ENCODE results near the gene ZNF628. TPM values are rescaled to one million over a fixed set of nuclear protein-coding genes. Genes with fewer than 3 reads are reported as not detected.

ZNF628 gene
- polyA plus RNA-seq, 1 experiment, result 0.12 TPM

- Histone ChIP-seq H3K9me3 (ENCODE audit: control insufficient read depth, insufficient read depth, low read length) (no peaks in the 10 kb centered on the region; the same call in 1 of the 2 replicates), H3K4me3 (ENCODE audit: low read depth, low read length) (peak within 1 kb of the TSS; percentile 77), H3K27me3 (ENCODE audit: control insufficient read depth, insufficient read depth, low read length) (no peaks in the 10 kb centered on the region), H3K27ac (ENCODE audit: low read depth, low read length) (peak within 1 kb of the TSS; percentile 96)
- DNase-seq (ENCODE audit: low read depth, low spot score), result no peak
- TF ChIP-seq CTCF (IDR thresholded peaks at IDR 0.05; ENCODE audit: low read depth, low read length), result no peak
- CTCF ChIA-PET, result interaction anchor here (0.9 to 6.4 kb wide), 3 partner anchors 12 to 21 kb away, joined by 3 to 67 read pairs (median 42); partner anchors contain the start of gene ZNF628
- POLR2A ChIA-PET, result interaction anchor here (0.6 to 2.5 kb wide), 8 partner anchors 11 to 111 kb away, joined by 3 to 21 read pairs (median 6); partner anchors contain the start of genes FIZ1, ISOC2, UBE2S and ZNF628
These were observed 11.7 kb downstream of the ZNF628 start, which contains the start of gene SSC5D for GRCh38 chr19:55487924-55488687. SSC5D (plus strand) TSS chr19:55488436; CDS start chr19:55488590, 154 bp downstream.

- no peak for TF ChIP-seq CTCF (IDR thresholded peaks at IDR 0.05; ENCODE audit: low read depth, low read length)
- peak overlapping the region; percentile 7; the same call in 1 of the 2 replicates for H3K4me3 ChIP-seq (ENCODE audit: low read depth, low read length)
- CTCF ChIA-PET, result interaction anchor here (1.2 to 7.6 kb wide), 4 partner anchors 9 to 22 kb away, joined by 3 to 67 read pairs (median 52); no protein-coding TSS in a partner anchor
- POLR2A ChIA-PET, result interaction anchor here (0.6 to 1.1 kb wide), 2 partner anchors 13 to 91 kb away, joined by 4 to 6 read pairs; partner anchors contain the start of gene ZNF628
- H3K27me3 ChIP-seq (ENCODE audit: control insufficient read depth, insufficient read depth, low read length), result no peaks in the 10 kb centered on the region
- DNase-seq (ENCODE audit: low read depth, low spot score), result no peak
- no peak overlapping the region for H3K27ac ChIP-seq (ENCODE audit: low read depth, low read length)
- H3K9me3 ChIP-seq (ENCODE audit: control insufficient read depth, insufficient read depth, low read length), result no peaks in the 10 kb centered on the region; the same call in 1 of the 2 replicates
These were observed 12.7 kb downstream of the ZNF628 start for GRCh38 chr19:55488986-55489710.

GRCh38 chr19:55489711-55490477 lies 13.5 kb downstream of the ZNF628 start:
- no peak for TF ChIP-seq CTCF (IDR thresholded peaks at IDR 0.05; ENCODE audit: low read depth, low read length)
- no peak for DNase-seq (ENCODE audit: low read depth, low spot score)
- ChIA-PET POLR2A (interaction anchor here (1.1 kb wide), 1 partner anchor 14 kb away, joined by 6 read pairs; the partner anchor contains the start of gene ZNF628), CTCF (interaction anchor here (0.6 to 7.6 kb wide), 4 partner anchors 8 to 33 kb away, joined by 3 to 67 read pairs (median 33); no protein-coding TSS in a partner anchor)
- Histone ChIP-seq H3K27me3 (ENCODE audit: control insufficient read depth, insufficient read depth, low read length) (no peaks in the 10 kb centered on the region), H3K27ac (ENCODE audit: low read depth, low read length) (no peak overlapping the region), H3K9me3 (ENCODE audit: control insufficient read depth, insufficient read depth, low read length) (no peaks in the 10 kb centered on the region; the same call in 1 of the 2 replicates), H3K4me3 (ENCODE audit: low read depth, low read length) (no peak overlapping the region)

- Histone ChIP-seq H3K4me3 (ENCODE audit: low read depth, low read length) (no peak overlapping the region), H3K9me3 (ENCODE audit: control insufficient read depth, insufficient read depth, low read length) (no peaks in the 10 kb centered on the region), H3K27ac (ENCODE audit: low read depth, low read length) (no peak overlapping the region), H3K27me3 (ENCODE audit: control insufficient read depth, insufficient read depth, low read length) (no peaks in the 10 kb centered on the region)
- ChIA-PET CTCF (interaction anchor here (0.6 to 8.4 kb wide), 3 partner anchors 14 to 32 kb away, joined by 4 to 69 read pairs (median 62); no protein-coding TSS in a partner anchor), POLR2A (interaction anchor here (1.0 kb wide), 1 partner anchor 29 kb away, joined by 3 read pairs; no protein-coding TSS in a partner anchor)
- DNase-seq (ENCODE audit: low read depth, low spot score), result no peak
- no peak for TF ChIP-seq CTCF (IDR thresholded peaks at IDR 0.05; ENCODE audit: low read depth, low read length)
These were observed 14.3 kb downstream of the ZNF628 start for GRCh38 chr19:55490478-55491432.

Measured in AG04450 (cell line).